Right lobe of liver (tissue), 4 donors: ENCODE results near the gene SPDYC.

Experiments
- CTCF ChIP-seq, 4 donors: fragments of 200-600 bp in 3 of 4; fragments of 450-650 bp in 1 of 4; IDR thresholded peaks; one replicate each; pipeline versions ENCODE4 v1.5.1 to v1.8.0; 2016 to 2022; ENCODE audit warnings: antibody characterized with exemption in 4 of 4, mild to moderate bottlenecking in 2 of 4
- POLR2A ChIP-seq: fragments of 450-650 bp; IDR thresholded peaks from one replicate; pipeline ENCODE4 v1.6.1; 2017; ENCODE audit warnings: antibody characterized with exemption, mild to moderate bottlenecking
- donor health status: DM: no; HTN: no; CAD: no.
- donor health status: DM: no; HTN: no; CAD: no.
- donor health status: DM: no; HTN: yes; CAD: no.

- no peak for TF ChIP-seq POLR2A
- TF ChIP-seq CTCF (IDR thresholded peaks at IDR 0.05): no peak
Measured at GRCh38 chr11:65205602-65205967, 35.6 kb downstream of the SPDYC start.
